Astrocyte of the cerebellum (primary cell): ENCODE measurements around the gene LMO7.

ENCODE experiments used
- DNase-seq: peaks from one replicate; pipeline ENCODE4 v3.0.0-alpha.2; 2011; ENCODE audit warnings: low read depth
- H3K4me3 ChIP-seq: 2 replicates; pipeline ENCODE4 v1.5.1; 2011; ENCODE audit warnings: mild to moderate bottlenecking, low read depth, low read length, moderate library complexity
- in situ Hi-C: cut with HindIII; loops from 2 replicates; pipeline ENCODE4 v1.10.0; 2017; ENCODE audit warnings: low sequenced_read_pairs
- TF ChIP-seq, protein P1 (sequence below): IDR thresholded peaks from 2 replicates; pipeline ENCODE4 v1.5.1; 2012; ENCODE audit warnings: low read length, low read depth, moderate library complexity, mild to moderate bottlenecking; ENCODE audit errors: missing control alignments

Gene LMO7

DNA sequence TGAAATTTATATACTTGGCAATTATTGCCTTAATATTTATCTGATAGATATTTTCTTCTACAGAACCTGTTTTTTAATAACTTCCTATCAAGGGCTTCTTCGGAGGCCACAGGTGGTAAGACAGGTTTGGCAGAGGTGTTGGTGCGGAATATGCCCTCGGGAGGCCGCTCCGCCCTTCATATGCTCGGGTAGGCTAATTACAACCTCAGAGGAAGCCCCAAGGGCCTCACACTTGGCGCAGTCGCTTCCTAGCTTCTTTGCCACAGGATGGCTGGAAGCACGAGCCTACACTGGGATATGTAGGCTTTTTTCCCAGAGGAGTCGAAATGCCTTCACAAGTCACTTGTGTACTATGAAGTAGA is 68.8 kb downstream of the LMO7 start:
- no peak overlapping the region for H3K4me3 ChIP-seq
- in situ Hi-C loops = no loop called here
- DNase-seq = no peak
- TF ChIP-seq, protein P1, sequence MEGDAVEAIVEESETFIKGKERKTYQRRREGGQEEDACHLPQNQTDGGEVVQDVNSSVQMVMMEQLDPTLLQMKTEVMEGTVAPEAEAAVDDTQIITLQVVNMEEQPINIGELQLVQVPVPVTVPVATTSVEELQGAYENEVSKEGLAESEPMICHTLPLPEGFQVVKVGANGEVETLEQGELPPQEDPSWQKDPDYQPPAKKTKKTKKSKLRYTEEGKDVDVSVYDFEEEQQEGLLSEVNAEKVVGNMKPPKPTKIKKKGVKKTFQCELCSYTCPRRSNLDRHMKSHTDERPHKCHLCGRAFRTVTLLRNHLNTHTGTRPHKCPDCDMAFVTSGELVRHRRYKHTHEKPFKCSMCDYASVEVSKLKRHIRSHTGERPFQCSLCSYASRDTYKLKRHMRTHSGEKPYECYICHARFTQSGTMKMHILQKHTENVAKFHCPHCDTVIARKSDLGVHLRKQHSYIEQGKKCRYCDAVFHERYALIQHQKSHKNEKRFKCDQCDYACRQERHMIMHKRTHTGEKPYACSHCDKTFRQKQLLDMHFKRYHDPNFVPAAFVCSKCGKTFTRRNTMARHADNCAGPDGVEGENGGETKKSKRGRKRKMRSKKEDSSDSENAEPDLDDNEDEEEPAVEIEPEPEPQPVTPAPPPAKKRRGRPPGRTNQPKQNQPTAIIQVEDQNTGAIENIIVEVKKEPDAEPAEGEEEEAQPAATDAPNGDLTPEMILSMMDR = no peak

DNA sequence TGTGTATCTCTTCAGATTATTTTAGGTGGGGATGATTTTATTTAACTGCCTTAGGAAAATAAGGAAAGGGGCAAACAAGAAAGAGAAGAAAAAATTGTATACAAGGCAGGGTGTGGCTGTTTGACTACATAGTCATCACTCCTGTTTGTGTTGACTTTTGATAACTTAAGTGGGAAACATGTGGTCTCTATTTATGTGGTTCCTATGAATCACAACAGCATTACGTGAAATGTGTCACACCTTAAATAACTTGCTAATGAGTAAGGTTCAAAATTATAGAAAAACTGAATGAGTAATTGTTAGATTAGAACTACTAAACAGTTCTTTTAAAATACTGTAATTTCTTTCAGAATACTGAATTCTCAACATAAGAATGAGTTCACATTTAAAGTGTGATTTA is 69.3 kb downstream of the LMO7 start:
- H3K4me3 ChIP-seq = no peak overlapping the region
- DNase-seq = peak; percentile 27
- in situ Hi-C loops = no loop called here
- TF ChIP-seq, protein P1 = no peak

DNA sequence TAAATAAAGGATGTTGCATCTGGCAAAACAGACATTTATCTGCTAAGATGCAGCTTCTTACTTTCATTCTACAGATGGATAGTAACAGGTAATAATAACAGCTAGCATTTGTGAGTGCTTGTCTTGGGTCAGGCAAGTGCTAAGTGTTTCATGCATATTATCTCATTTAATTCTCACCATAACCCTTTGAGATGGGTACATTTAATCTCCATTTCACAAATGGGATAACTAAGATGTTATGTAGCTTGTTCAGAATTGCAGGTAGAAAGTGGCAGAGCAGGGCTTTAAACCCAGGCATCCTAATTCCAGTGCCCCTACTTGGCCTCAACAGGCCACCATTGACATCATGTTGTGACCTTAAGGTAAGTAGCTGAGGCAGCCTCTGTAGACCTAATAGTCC is 69.8 kb downstream of the LMO7 start:
- no peak for DNase-seq
- in situ Hi-C loops = no loop called here
- no peak overlapping the region for H3K4me3 ChIP-seq
- TF ChIP-seq, protein P1 = no peak

DNA sequence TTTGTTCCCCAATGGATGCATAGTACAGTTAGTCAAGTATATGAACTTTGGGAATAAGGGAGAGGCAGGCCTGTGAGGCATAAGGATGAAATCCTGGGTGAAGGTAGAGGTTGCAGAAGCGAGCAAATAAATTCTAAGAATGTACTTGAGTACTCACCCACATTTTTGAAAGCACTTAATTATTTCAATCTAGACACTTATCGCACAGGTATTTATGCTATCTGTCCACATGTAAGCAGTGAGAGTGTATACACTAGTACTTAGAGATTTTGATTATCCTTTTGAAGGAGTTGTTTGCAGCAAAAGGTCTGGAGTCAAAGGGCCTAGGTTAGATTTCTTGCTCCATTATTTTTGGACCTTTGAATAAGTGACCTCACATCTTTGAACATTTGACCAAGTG is 77.7 kb downstream of the LMO7 start:
- TF ChIP-seq, protein P1 = no peak
- no peak for DNase-seq
- no peak overlapping the region for H3K4me3 ChIP-seq
- in situ Hi-C loops = no loop called here

DNA sequence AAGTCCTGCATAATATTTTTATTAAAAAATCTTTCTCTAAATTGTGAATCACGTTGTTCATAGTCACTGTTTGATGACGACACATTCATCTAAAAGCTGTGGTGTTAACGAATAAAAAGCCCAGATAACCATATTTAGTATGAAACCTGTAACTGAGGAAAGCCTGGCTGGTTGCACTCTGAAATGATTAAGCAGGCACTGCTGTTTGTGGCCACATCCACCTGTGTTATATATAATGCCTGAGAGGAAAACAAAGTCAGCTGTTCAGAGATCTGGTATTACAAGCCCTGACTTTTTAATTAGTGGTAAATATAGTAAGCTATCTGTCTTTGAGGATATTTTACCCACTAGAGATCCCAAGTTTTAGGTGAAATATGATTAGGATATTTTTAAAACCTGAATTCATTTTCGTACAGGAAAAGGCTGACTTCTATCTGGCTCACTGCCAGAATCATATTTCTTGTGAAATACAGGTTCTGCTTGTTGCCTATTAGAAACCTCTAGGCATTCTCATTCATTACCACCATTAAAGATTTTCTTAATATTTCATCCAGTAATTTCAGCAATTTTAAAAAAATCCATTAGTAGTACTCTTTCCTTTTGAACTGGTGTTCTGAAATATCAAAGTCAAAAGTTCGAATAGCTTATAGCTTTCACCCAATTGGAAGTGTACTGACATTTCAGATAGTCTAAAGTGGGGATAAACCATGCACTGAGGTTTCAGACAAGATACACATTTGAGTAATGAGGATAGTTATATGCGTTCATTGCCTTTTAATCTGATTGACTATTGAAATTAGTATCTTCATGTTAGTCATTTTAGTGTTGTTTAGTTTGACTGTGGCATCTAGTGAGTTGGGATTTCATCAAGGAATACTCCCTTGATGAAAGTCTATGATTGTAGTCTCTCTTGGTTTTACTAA is 79.7 kb downstream of the LMO7 start:
- no peak overlapping the region for H3K4me3 ChIP-seq
- TF ChIP-seq, protein P1 = no peak
- in situ Hi-C loops = no loop called here
- no peak for DNase-seq

DNA sequence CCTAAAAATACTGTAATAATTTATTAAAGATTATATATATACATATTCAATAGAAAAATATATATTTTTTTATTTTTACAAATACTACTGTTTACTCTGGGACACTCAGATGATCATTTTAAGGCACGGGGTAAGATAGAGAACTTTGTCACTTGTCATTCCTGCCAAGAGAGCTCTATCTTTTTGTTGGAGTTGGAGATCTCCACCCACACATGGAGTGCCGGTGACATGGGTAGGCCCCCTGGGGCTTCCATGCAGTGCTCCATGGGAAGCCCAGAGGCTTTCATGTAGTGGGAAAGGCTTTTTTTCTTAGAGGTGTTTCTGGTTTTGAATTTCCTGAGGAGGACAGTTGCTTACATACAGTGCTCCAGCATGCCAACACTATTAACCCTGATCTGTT is 81.4 kb downstream of the LMO7 start:
- H3K4me3 ChIP-seq = no peak overlapping the region
- DNase-seq = no peak
- TF ChIP-seq, protein P1 = no peak
- in situ Hi-C loops = no loop called here
